DOHH2 (cell line): ENCODE measurements around the gene RTP3.

Experiments used
- EZH2phosphoT487 ChIP-seq: fragments of 200-600 bp; sonication (generic); IDR thresholded peaks from 2 replicates; pipeline ENCODE4 v1.6.1; 2017; ENCODE audit warnings: borderline replicate concordance, mild to moderate bottlenecking, antibody characterized with exemption, low read length, moderate library complexity, mixed read lengths
- TF ChIP-seq, protein P1 (sequence below): fragments of 200-600 bp; sonication (generic); IDR thresholded peaks from one replicate; pipeline ENCODE4 v1.5.1; 2014; ENCODE audit warnings: antibody characterized with exemption, mild to moderate bottlenecking, low read depth, low read length; ENCODE audit not compliant: poor library complexity, severe bottlenecking

DNA sequence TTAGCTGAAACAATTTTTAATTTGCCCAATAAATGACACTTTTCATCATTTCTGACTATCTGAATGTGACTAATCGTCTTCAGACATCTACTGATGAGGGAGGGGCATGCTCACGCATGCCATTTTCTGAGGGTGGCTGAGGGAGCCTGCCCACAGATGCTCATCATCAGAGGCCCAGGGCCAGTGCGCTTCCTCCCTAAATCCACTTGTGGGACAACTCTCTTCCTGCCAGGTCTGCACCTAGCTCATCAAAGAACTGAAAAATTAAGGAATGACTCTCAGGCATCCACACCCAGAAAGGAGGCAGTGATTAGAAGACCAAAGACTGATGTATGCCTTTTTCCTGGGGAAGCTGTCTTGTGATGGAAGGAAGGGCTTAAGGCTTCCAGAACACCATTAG is 22.8 kb downstream of the RTP3 start:
- TF ChIP-seq, protein P1, sequence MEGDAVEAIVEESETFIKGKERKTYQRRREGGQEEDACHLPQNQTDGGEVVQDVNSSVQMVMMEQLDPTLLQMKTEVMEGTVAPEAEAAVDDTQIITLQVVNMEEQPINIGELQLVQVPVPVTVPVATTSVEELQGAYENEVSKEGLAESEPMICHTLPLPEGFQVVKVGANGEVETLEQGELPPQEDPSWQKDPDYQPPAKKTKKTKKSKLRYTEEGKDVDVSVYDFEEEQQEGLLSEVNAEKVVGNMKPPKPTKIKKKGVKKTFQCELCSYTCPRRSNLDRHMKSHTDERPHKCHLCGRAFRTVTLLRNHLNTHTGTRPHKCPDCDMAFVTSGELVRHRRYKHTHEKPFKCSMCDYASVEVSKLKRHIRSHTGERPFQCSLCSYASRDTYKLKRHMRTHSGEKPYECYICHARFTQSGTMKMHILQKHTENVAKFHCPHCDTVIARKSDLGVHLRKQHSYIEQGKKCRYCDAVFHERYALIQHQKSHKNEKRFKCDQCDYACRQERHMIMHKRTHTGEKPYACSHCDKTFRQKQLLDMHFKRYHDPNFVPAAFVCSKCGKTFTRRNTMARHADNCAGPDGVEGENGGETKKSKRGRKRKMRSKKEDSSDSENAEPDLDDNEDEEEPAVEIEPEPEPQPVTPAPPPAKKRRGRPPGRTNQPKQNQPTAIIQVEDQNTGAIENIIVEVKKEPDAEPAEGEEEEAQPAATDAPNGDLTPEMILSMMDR = no peak
- TF ChIP-seq EZH2phosphoT487 = no peak
